Astrocyte of the cerebellum (primary cell): ENCODE results near the gene TTC1.
"Not testable (repeated sequence)": the region's sequence is repeated elsewhere in the genome, so short reads cannot be mapped to it uniquely, and the experiment has no call there.

Experiments
- DNase-seq: peaks from one replicate; pipeline ENCODE4 v3.0.0-alpha.2; 2011; ENCODE audit warnings: low read depth
- H3K4me3 ChIP-seq: 2 replicates; pipeline ENCODE4 v1.5.1; 2011; ENCODE audit warnings: mild to moderate bottlenecking, low read depth, low read length, moderate library complexity
- CTCF ChIP-seq: IDR thresholded peaks from 2 replicates; pipeline ENCODE4 v1.5.1; 2012; ENCODE audit warnings: low read length, low read depth, moderate library complexity, mild to moderate bottlenecking; ENCODE audit errors: missing control alignments
- in situ Hi-C: cut with HindIII; loops from 2 replicates; pipeline ENCODE4 v1.10.0; 2017; ENCODE audit warnings: low sequenced_read_pairs

TTC1 gene

GRCh38 chr5:159993194-159993593 is 15.7 kb upstream of the TTC1 start:
- in situ Hi-C loops = loop anchor here (25.0 kb wide), 2 partner anchors 556 to 706 kb away; no protein-coding TSS in a partner anchor
- TF ChIP-seq CTCF = no peak
- no peak for DNase-seq

GRCh38 chr5:159995907-159996306 is 13.0 kb upstream of the TTC1 start:
- no peak for TF ChIP-seq CTCF
- in situ Hi-C loops = loop anchor here (25.0 kb wide), 2 partner anchors 559 to 709 kb away; no protein-coding TSS in a partner anchor
- no peak overlapping the region for H3K4me3 ChIP-seq
- DNase-seq = no peak

More at GRCh38 chr5:159993194-159993593, 15.7 kb upstream of the TTC1 start:
- H3K4me3 ChIP-seq = no peak overlapping the region

- in situ Hi-C loops = no loop called here
- DNase-seq = no peak
- TF ChIP-seq CTCF = no peak
- no peak overlapping the region for H3K4me3 ChIP-seq
These were observed 7.5 kb upstream of the TTC1 start for GRCh38 chr5:160001457-160001856.

GRCh38 chr5:160007514-160007913 is 1.4 kb upstream of the TTC1 start:
- TF ChIP-seq CTCF = no peak
- DNase-seq = no peak
- in situ Hi-C loops = no loop called here
- H3K4me3 ChIP-seq = no peak overlapping the region

GRCh38 chr5:160008529-160008876 is 436 bp upstream of the TTC1 start:
- H3K4me3 ChIP-seq, in situ Hi-C loops, DNase-seq: not testable (repeated sequence)

GRCh38 chr5:160009591-160009989 is 651 bp downstream of the TTC1 start:
- in situ Hi-C loops = no loop called here
- H3K4me3 ChIP-seq = peak overlapping the region; percentile 100
- no peak for DNase-seq
- TF ChIP-seq CTCF = no peak

- in situ Hi-C loops = no loop called here
- no peak for TF ChIP-seq CTCF
- no peak for DNase-seq
- H3K4me3 ChIP-seq = no peak overlapping the region
These were observed 2.5 kb downstream of the TTC1 start for GRCh38 chr5:160011471-160011870.

- in situ Hi-C loops, H3K4me3 ChIP-seq: not testable (repeated sequence)
These were observed 5.3 kb downstream of the TTC1 start for GRCh38 chr5:160014197-160014596.

More at GRCh38 chr5:160014197-160014596, 5.3 kb downstream of the TTC1 start:
- DNase-seq = not testable (repeated sequence)
